ENCODE results near the gene TRAPPC12. TPM values are rescaled to one million over a fixed set of nuclear protein-coding genes. Genes with fewer than 3 reads are reported as not detected.

TRAPPC12 gene
- total RNA-seq, 1 donor from 2014 or later = 104 TPM

DNA sequence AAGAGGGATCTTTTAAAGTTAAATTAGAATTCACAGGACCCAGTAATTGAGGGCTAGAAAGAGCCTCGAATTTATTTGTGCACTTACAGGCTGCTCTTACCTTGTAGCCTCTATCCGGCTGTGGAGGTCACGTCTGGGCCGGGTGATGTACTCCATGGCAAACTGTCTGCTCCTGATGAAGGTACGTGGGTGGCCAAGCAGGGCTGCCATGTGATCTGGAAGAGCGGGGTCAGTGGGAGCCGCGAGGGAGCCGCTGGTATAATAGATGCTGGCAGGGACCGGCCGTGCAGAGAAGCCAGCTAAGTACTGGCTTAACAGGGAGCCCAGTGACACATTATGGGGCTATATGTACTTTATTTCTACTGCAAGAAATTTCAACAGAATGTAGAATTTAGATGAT, 80.7 kb downstream of the TRAPPC12 start:
- intact Hi-C loops (cut with DNase I) = loop anchor here (5.0 kb wide), 1 partner anchor 38 kb away; no protein-coding TSS in a partner anchor
- DNase-seq = peak; percentile 48
- peak; percentile 58 for ATAC-seq (ENCODE audit: poor library complexity)

DNA sequence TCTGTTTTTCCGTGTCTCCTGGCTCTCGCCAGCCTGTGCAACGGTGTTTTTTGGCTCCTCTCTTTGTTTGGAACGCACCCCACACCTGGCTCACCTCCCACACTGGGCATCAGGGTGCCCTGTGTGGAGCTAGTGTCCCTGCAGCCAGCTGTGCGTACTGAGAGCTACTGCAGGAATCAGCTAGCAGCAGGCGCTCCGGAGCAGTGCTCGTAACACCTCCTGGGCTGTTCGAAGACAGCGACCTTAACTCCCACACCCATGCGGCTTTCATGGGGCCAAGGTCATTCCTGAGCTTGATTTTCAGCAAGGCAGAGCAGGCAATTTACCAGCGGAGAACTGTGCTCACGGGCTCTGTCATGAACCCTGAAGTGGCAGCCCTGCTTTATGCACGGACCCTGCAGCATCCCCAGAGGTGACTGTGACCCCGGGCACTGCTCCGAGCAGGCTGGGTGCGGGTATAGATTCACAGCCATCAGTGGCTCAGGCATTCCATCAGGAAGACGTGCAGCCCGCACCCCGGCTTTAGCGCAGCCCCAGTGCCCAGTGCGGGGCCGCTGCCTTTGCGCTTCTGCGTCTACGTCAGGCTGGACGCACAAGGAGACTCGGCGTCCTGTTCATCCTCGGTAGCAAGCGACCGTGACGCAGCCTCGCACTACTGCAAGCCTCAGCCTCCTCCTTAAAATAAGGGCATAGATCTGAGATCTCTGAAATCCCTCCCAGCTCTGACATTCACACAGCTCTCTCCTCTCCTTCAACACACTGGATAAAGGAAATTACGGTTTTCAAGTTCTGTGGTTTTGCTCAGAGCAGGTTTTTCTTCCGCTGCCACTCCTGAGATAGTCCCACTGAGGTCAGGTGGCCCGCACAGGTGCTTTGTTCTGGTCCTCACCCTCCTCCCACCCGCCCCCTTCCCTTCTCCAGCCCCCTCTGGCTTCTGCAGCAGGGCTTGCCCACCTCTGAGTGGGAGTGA, 81.6 kb downstream of the TRAPPC12 start:
- intact Hi-C loops (cut with DNase I) = loop anchor here (5.0 kb wide), 1 partner anchor 39 kb away; no protein-coding TSS in a partner anchor
- DNase-seq = peak; percentile 71
- peak; percentile 70 for ATAC-seq (ENCODE audit: poor library complexity)

DNA sequence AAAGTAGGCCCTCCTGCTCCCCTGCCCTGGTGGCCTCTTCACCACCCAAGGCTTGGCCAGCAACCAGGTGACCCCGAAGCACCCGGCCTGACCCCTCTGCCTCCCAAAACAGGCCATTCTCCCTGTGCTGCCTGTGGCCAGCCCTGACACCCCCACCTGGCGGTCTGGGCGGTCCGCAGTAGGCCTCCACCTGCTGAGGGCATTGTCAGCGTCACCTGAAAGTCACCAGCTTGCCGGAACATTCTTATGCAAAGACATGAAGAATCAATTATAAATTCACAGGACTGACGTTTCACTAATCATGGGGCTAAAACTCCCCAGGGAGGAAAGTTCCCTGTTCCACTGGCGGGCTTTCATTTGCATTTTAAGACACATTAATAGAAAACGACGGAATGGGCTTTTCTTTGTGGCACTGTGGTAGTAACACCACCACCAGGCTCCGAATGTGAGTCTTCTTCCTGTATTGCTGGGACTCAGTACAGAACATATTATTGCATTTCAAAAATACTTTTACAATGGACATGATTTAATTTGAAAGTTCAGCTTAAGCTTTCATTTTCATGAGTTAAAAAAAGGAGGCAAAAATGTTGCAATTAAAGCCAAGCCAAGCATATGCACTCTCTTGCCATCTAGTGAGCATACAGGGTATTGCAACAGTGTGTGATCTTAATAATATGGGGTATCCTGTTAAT, 82.5 kb downstream of the TRAPPC12 start:
- DNase-seq (peak; percentile 43), ATAC-seq (ENCODE audit: poor library complexity) (no peak)
- intact Hi-C loops (cut with DNase I) = loop anchor here (5.0 kb wide), 1 partner anchor 40 kb away; no protein-coding TSS in a partner anchor

DNA sequence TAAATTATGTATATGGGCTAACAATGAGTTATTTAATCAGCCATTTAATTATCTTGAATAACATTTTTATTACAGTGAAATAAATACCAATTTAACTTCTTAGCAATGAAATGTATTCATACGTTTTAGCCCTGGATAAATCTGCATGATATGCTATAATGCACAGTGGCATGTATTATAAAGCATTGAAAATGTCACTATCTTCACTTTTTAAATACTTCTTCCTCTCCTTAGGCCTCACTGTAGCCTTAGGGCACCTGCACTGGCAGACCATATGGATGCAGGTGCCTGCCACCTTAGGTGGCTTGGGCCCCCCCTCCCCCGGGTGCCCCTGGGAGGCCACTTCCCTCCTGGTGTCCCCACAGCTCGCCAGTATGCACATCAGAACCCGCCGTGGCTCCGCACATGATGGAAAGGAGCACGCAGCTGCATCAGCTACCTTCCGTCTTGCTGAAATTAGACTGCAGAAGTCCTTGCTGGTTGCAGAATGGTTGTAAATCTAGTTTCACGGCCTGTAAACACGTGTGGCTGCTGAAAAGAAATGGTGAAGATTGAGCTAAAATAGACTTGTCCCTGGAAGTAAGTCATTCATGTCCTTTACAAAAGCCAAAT, 83.1 kb downstream of the TRAPPC12 start:
- no peak for ATAC-seq (ENCODE audit: poor library complexity)

DNA sequence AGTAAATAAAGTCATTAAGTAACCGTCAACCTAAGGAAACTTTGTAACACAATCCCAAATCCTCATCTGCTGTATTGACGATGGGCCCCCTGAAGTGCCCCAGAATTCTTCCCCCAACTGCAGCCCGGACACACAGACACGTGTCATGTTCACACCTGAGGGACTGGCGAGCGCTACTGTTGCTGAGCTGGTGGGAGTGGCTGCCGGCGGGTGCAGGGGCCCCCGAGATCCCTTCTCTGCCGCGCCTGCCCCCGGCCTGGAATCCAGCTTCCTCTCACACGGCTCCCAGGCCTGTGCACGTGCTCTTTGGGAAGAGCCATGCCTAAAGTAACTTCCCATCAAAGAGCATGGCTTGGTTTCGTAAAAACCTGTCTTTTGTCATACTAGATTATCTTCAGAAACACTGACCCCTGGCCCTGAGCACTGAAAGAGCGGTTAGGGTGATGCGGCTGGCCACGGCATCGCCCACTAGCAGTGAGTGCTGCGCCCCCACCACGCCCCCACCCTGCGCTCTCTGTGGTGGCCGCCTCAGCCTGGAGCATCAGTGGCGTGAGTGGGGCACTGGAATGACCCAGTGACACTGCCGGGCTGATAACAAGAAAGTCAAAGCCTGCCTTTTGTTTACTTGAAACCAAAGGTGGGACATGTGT, 83.8 kb downstream of the TRAPPC12 start:
- DNase-seq = peak; percentile 29
- intact Hi-C loops (cut with DNase I) = loop anchor here (5.0 kb wide), 1 partner anchor 41 kb away; no protein-coding TSS in a partner anchor
- no peak for ATAC-seq (ENCODE audit: poor library complexity)

More for the DNA sequence above, 83.1 kb downstream of the TRAPPC12 start:
- intact Hi-C loops (cut with DNase I) = loop anchor here (5.0 kb wide), 1 partner anchor 40 kb away; no protein-coding TSS in a partner anchor
- peak; percentile 33 for DNase-seq

DNA sequence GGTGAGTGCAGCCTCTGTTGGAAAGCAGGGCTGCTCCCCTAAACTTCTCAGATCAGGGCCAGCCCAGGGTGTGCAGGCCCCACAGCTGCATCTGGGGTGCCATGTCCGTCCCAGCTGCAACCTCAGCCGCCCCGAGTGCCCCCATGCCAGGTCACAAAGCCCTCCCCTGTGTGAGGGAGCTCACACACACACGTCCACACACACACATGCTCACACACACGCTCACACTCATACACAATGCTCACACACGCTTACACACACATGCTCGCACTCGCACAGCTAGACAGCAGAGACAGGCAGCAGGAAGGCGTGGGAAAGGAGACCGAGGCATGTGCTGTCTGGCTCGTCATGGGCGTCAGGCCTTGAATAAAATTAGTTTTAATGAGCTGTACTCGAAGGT, 84.5 kb downstream of the TRAPPC12 start:
- no peak for ATAC-seq (ENCODE audit: poor library complexity)
- DNase-seq = no peak
- intact Hi-C loops (cut with DNase I) = loop anchor here (5.0 kb wide), 1 partner anchor 42 kb away; no protein-coding TSS in a partner anchor

DNA sequence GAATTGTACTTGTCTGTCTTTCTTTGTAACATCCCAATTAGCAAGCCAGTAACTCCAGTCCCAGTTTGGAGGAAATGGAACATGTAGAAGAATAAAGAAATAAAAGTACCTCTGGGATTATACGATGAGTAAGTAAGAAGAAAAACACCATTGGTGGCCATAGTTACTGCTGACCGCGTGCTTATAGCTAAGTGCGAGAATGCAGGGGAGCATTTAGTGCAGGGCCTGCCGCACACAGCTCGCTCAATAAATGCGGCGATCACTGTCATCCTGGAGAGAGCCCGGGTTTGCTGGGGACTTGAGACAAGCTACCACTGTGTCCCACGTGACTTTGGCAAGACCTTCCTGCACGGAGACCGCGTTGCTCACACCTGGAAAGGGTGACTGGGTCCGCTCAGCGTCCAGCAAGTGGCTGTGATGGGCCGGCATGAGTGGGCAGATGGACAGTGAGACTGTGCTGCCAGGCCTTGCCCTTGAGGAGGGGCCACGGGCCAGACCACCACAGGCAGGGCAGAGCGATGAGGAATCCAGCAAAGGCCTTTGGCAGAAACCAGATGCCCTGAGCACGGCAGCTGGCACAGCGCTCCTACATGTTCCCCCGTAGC, 85.0 kb downstream of the TRAPPC12 start:
- ATAC-seq (ENCODE audit: poor library complexity) (no peak), DNase-seq (peak; percentile 39)
- intact Hi-C loops (cut with DNase I) = loop anchor here (5.0 kb wide), 1 partner anchor 42 kb away; no protein-coding TSS in a partner anchor

DNA sequence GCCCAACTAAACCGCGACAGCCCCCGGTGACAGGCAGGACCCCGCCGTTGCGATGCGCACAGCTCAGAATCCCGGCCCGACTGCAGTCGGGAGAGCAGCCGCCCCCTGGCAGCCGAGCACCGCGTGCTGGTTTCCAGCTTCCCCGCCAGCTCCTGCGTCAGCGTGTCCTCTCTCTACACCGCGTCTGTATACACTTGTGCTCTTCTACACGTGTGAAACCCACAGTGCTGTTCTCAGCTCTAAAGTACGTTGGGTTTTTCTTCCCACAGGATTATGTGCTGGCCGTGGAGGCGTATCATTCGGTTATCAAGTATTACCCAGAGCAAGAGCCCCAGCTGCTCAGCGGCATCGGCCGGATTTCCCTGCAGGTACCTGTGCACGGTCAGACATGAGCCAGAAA, 85.8 kb downstream of the TRAPPC12 start:
- peak; percentile 38 for DNase-seq
- no peak for ATAC-seq (ENCODE audit: poor library complexity)
- intact Hi-C loops (cut with DNase I) = no loop called here

DNA sequence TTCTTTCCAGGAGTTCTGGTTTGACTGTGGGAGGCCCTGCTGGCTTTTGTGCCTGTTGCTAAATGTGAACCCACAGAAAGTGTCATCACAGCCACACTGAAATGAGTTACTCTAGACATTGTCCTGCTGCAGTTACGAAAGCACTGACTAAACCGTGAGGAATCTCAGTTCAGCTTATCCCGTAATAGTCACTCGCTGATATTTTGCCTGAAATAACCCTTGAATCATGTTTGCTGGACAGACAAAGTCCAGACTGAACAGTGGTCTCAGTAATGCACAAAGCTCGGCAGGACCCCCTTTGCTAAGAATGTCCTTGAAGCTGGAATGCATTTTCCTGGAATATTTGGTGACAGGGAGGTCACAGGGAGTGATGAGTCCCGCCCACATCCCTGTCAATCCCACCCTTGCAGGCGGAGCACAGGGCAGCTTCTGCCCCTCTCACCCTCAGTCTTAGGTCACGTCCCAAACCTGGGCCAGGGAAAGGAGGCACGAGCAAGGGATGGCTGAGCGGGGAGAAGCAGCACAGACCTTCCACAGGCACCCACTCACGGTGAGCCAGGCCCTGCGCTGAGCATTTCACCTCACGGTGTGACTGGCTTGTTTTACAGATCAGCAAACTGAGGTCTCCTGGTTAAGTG, 86.5 kb downstream of the TRAPPC12 start:
- peak; percentile 17 for ATAC-seq (ENCODE audit: poor library complexity)
- DNase-seq = peak; percentile 42
- intact Hi-C loops (cut with DNase I) = no loop called here

DNA sequence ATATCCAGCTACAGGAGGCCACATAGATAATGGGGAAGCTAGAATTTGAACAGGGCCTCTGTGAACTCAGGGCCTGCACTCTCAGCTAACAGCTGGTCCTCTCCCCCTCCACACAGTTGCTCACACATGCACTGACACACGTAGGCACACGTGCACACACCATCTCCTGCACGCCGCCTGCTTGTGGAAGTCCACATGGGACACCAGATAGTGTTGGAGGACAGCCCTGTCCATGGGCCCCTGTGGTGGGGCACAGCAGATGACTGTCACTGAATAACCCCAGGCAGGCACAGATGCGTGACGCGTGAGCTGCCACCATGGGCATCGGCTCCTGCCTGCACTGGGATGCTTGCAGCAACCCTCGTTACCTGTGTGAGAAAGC, 87.0 kb downstream of the TRAPPC12 start:
- DNase-seq (peak; percentile 39), ATAC-seq (ENCODE audit: poor library complexity) (no peak)
- intact Hi-C loops (cut with DNase I) = no loop called here

DNA sequence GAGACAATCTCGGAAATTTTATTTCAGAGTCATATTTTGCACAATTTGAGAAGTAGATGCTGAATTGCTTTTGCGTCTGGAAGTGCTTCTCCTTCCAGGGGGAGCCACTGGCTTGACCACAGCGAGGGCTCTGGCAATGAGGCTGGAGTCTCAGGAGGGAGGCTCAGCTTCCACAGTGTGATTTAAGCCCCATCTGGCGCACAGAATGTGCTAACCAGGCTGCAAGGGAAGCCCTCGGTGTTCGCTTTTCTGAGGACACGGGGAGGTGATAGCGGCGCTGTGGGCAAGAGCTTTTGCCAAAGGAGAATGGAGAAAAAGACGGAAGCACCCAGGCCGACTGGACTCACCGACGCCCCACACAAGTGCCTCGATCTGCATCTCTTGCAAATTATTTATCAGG, 87.5 kb downstream of the TRAPPC12 start:
- no peak for ATAC-seq (ENCODE audit: poor library complexity)
- intact Hi-C loops (cut with DNase I) = no loop called here
- DNase-seq = no peak

DNA sequence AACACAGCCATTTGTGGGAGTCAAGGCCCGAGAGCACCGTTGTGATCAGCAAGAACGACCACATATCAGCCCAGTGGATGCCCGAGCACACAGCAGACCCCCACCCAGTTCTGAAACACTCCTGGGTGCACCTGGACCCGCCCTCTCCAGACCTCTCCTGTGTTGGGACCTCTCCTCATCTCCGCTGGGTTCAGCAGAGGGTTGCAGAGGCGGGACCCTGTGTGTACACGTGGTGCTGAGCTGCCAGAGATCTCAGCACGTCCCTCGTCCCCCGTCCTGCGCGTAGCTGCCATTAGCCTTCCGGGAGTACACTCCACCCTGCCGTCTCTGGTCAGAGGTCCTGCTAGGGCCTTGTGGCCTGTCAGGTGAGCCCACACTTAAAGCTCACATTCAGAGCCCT, 88.2 kb downstream of the TRAPPC12 start:
- ATAC-seq (ENCODE audit: poor library complexity) (no peak), DNase-seq (peak; percentile 32)
- intact Hi-C loops (cut with DNase I) = no loop called here

DNA sequence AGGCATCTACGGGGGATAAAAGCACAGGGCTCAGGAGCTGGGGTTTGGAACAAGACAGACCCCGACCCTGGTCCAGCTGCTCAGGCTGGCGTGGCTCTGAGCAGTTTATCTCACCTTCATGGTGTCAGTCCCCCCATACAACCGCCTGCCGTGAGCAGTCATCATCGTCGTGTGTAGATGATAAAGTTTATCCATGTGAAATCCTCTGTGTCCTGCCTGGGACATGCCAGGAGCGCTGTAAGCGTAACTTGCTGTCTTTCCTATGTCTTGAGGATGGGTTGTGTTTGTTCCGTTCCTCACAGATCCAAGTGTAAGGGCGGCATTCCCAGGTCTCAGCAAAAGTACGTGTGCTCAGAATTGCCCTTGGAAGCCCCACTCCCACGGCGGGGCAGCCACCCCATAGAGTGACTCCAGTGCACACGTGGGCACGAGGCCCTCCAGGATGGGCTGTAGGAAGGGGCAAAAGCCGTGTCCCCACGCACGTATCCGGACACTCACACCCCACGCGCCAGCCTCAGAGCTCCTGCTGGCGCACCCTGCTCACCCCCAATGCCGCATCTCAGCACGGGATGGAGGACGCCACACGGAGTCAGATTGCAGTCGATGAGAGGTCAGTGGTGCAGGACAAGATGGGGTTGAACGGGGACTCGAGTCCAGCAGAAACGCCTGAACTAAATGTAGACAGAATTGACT, 88.9 kb downstream of the TRAPPC12 start:
- DNase-seq (peak; percentile 25), ATAC-seq (ENCODE audit: poor library complexity) (no peak)
- intact Hi-C loops (cut with DNase I) = no loop called here

DNA sequence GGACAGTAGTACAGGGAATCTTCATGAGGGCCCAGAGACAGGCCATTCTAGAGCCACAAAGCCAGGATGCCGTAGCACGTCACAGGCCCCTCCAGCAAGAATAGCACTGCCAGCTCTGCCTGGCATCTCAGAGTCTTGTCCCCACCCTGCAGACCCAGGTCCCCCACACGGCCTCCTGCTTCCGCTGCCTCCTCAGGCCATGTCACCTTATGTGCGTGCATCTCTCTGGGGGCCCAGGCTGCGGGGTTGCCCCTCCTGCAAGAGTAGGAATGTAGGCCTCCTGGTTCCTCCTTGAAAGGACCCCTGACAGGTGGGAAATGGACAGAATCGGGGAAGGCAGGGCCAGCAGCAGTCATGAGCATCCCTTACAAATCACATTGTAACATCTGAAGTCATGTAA, 90.0 kb downstream of the TRAPPC12 start:
- DNase-seq = peak; percentile 48
- intact Hi-C loops (cut with DNase I) = no loop called here
- ATAC-seq (ENCODE audit: poor library complexity) = no peak

DNA sequence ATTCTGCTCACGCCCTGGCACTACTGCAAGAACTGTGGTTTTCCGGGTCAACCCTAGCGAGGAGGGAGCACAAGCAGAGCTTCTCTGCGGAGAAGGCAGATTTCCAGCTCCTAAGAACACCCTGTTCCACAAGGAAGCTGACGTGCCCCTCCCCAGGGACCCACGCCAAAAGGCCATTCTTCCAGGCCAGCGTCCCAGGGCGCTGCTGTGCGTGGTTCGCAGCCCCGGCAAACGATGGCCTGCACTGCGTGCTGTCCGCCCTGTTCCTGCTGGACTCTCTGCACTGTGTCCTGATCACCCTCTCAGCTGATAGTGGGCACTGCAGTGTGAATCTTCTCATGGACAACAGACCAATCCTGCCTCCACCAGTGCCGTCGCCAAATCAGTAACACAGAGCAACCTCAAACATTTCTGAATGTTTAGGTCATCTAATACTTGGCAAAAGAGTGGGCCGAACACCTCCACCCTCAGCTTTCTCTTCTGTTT, 90.7 kb downstream of the TRAPPC12 start:
- intact Hi-C loops (cut with DNase I) = no loop called here
- ATAC-seq (ENCODE audit: poor library complexity) = peak; percentile 77
- peak; percentile 91 for DNase-seq

DNA sequence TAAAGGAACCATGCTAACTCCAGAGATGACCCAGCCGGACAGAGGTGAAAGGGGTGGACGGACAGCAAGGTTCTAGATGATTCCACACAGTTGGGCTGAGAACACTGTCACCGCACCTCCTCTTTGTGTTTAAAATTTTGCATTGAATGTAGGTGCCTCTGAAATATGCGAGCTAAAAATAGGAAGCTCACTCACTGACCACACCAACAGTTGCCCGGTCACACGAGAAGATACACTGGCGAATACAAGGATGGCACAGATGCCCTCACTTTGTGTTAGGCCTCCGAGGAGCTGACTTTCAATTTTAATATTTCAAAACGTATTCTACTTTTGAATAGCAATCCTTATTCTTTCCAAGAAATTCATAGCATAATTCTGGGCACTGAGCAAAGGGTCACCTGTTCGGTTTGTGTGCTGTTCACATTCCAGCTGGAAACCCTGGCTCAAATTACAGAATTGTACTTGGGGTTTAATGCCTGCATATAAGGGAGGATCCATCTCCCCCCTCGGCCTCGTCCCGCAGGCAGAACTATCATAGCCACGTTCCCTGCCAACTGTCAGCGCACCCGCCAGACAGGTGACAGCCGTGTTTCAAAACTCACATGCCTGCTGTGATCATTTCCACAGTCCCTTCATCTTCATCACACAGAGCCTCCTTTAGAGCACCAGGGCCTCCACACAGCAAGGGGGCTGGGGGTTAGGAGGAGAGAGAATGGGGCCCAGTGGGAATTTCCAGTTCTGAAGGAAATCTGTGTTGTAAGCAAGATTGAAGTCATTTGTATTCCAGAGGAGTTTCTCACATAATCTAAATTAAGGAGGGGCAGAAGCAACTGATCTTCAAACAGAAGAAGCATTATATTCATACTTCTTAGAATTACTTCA, 91.6 kb downstream of the TRAPPC12 start:
- intact Hi-C loops (cut with DNase I) = no loop called here
- peak; percentile 52 for ATAC-seq (ENCODE audit: poor library complexity)
- DNase-seq = peak; percentile 57
